Measurements from ENCODE around the gene CLTCL1. TPM values are rescaled to one million over a fixed set of nuclear protein-coding genes. Genes with fewer than 3 reads are reported as not detected.

Gene CLTCL1
- total RNA-seq, 1 experiment from 2014 or later = 7.9 TPM

GRCh38 chr22:19292458-19293230, 1.1 kb upstream of the CLTCL1 start:
- ChIA-PET POLR2A (no interaction called here), CTCF (no interaction called here)
- H3K27me3 Mint-ChIP-seq (ENCODE audit: insufficient read depth, unreplicated experiment) = no peaks in the 10 kb centered on the region
- DNase-seq = no peak
- no peaks in the 10 kb centered on the region for H3K27me3 ChIP-seq (replicated peaks; ENCODE audit: control insufficient read depth, insufficient read depth, low read length)
- no peak for TF ChIP-seq CTCF (IDR thresholded peaks at IDR 0.05; ENCODE audit: insufficient read depth in 1 of 2, low read depth in 1 of 2, low read length in 1 of 2, severe bottlenecking in 1 of 2, unreplicated experiment in 1 of 2)
- H3K9me3 Mint-ChIP-seq (ENCODE audit: unreplicated experiment) = no peaks in the 10 kb centered on the region
- H3K4me1 Mint-ChIP-seq (ENCODE audit: low read depth, unreplicated experiment) = peaks cover 4% of the 10 kb centered on the region
- H3K36me3 Mint-ChIP-seq (ENCODE audit: insufficient read depth, unreplicated experiment) = no peaks in the 10 kb centered on the region
- intact Hi-C loops (cut with micrococcal nuclease; ENCODE audit: unreplicated experiment) = no loop called here
- H3K4me3 ChIP-seq (ENCODE audit: low read depth, low read length) = peak overlapping the region; percentile 89
- no peaks in the 10 kb centered on the region for H3K36me3 ChIP-seq (ENCODE audit: control insufficient read depth, insufficient read depth, low read length)
- H3K9me3 ChIP-seq = no peaks in the 10 kb centered on the region
- H3K27ac Mint-ChIP-seq (ENCODE audit: unreplicated experiment) = no peak overlapping the region
- H3K4me1 ChIP-seq = no peaks in the 10 kb centered on the region
- H3K4me3 Mint-ChIP-seq (ENCODE audit: unreplicated experiment) = peak overlapping the region; percentile 82
- no TSS peak for BruUV-seq (replicated peaks)

GRCh38 chr22:19291218-19291579, 320 bp downstream of the CLTCL1 start:
- Histone ChIP-seq H3K27me3 (replicated peaks; ENCODE audit: control insufficient read depth, insufficient read depth, low read length) (no peaks in the 10 kb centered on the region), H3K36me3 (ENCODE audit: control insufficient read depth, insufficient read depth, low read length) (no peaks in the 10 kb centered on the region), H3K9me3 (no peaks in the 10 kb centered on the region), H3K4me3 (ENCODE audit: low read depth, low read length) (peak overlapping the region; percentile 78), H3K4me1 (no peaks in the 10 kb centered on the region)
- POLR2A ChIA-PET = interaction anchor here (0.6 kb wide), 3 partner anchors 99 to 147 kb away, joined by 6 read pairs; partner anchors contain the start of genes ESS2 and HIRA
- intact Hi-C loops (cut with micrococcal nuclease; ENCODE audit: unreplicated experiment) = loop anchor here (1.0 kb wide), 1 partner anchor 112 kb away; no protein-coding TSS in a partner anchor
- H3K4me3 Mint-ChIP-seq (ENCODE audit: unreplicated experiment) = peak overlapping the region; percentile 82
- peak overlapping the region; percentile 42 for H3K27ac Mint-ChIP-seq (ENCODE audit: unreplicated experiment)
- H3K27me3 Mint-ChIP-seq (ENCODE audit: insufficient read depth, unreplicated experiment) = no peaks in the 10 kb centered on the region
- no peaks in the 10 kb centered on the region for H3K9me3 Mint-ChIP-seq (ENCODE audit: unreplicated experiment)
- peak; percentile 41 to 49 for DNase-seq
- peaks cover 4% of the 10 kb centered on the region for H3K4me1 Mint-ChIP-seq (ENCODE audit: low read depth, unreplicated experiment)
- no TSS peak for BruUV-seq (replicated peaks)
- no peaks in the 10 kb centered on the region for H3K36me3 Mint-ChIP-seq (ENCODE audit: insufficient read depth, unreplicated experiment)
- CTCF ChIA-PET = interaction anchor here (0.7 to 1.6 kb wide), 4 partner anchors 9 to 113 kb away, joined by 3 to 8 read pairs (median 4); partner anchors contain the start of gene SLC25A1
- TF ChIP-seq CTCF (IDR thresholded peaks at IDR 0.05; ENCODE audit: insufficient read depth in 1 of 2, low read depth in 1 of 2, low read length in 1 of 2, severe bottlenecking in 1 of 2, unreplicated experiment in 1 of 2) = no peak

GRCh38 chr22:19290400-19291217, 910 bp downstream of the CLTCL1 start:
- no peaks in the 10 kb centered on the region for H3K4me1 ChIP-seq
- Mint-ChIP-seq H3K27ac (ENCODE audit: unreplicated experiment) (peak overlapping the region; percentile 42), H3K36me3 (ENCODE audit: insufficient read depth, unreplicated experiment) (no peaks in the 10 kb centered on the region), H3K4me1 (ENCODE audit: low read depth, unreplicated experiment) (peaks cover 4% of the 10 kb centered on the region), H3K27me3 (ENCODE audit: insufficient read depth, unreplicated experiment) (no peaks in the 10 kb centered on the region), H3K9me3 (ENCODE audit: unreplicated experiment) (no peaks in the 10 kb centered on the region), H3K4me3 (ENCODE audit: unreplicated experiment) (peak overlapping the region; percentile 82)
- CTCF ChIA-PET = interaction anchor here (1.2 to 1.6 kb wide), 2 partner anchors 111 to 112 kb away, joined by 4 to 8 read pairs; partner anchors contain the start of gene SLC25A1
- TSS peak; percentile 31 for BruUV-seq (replicated peaks)
- intact Hi-C loops (cut with micrococcal nuclease; ENCODE audit: unreplicated experiment) = loop anchor here (1.0 kb wide), 1 partner anchor 111 kb away; no protein-coding TSS in a partner anchor
- H3K36me3 ChIP-seq (ENCODE audit: control insufficient read depth, insufficient read depth, low read length) = no peaks in the 10 kb centered on the region
- H3K4me3 ChIP-seq (ENCODE audit: low read depth, low read length) = peak overlapping the region; percentile 78
- POLR2A ChIA-PET = no interaction called here
- TF ChIP-seq CTCF (IDR thresholded peaks at IDR 0.05; ENCODE audit: insufficient read depth in 1 of 2, low read depth in 1 of 2, low read length in 1 of 2, severe bottlenecking in 1 of 2, unreplicated experiment in 1 of 2) = no peak
- DNase-seq = peak in 1 of 2 experiments; percentile 11
- H3K9me3 ChIP-seq = no peaks in the 10 kb centered on the region
- no peaks in the 10 kb centered on the region for H3K27me3 ChIP-seq (replicated peaks; ENCODE audit: control insufficient read depth, insufficient read depth, low read length)

All from Caco-2 (cell line).